Esophagus squamous epithelium (tissue), 4 donors: ENCODE data around the gene ITIH1.

Source experiments
- CTCF ChIP-seq, 6 experiments: fragments of 450-650 bp in 4 of 6; fragments of 200-600 bp in 2 of 6; sonication (generic) in 2 of 6; IDR thresholded peaks; one replicate each; pipeline ENCODE4 v1.5.1; 2016 to 2019; ENCODE audit warnings: antibody characterized with exemption in 6 of 6, mild to moderate bottlenecking in 4 of 6, moderate library complexity in 4 of 6
- POLR2A ChIP-seq, 4 donors: fragments of 450-650 bp; IDR thresholded peaks; one replicate each; pipeline ENCODE4 v1.6.1; 2017; ENCODE audit warnings: antibody characterized with exemption in 4 of 4, mild to moderate bottlenecking in 4 of 4, moderate library complexity in 3 of 4

GRCh38 chr3:52731590-52731989 is 45.8 kb upstream of the ITIH1 start:
- TF ChIP-seq CTCF (IDR thresholded peaks at IDR 0.05) (no peak), POLR2A (IDR thresholded peaks at IDR 0.05) (no peak)
